ENCODE results near the gene ACKR2. TPM values are rescaled to one million over a fixed set of nuclear protein-coding genes. Genes with fewer than 3 reads are reported as not detected.

The ACKR2 gene
- under 0.01 TPM in 1 of 2 replicates, not detected in the other for total RNA-seq

- DNase-seq (ENCODE audit: low read depth) = no peak
- no peak within 1 kb of the TSS for H3K4me3 ChIP-seq (ENCODE audit: low read depth, low read length)
- no peak for TF ChIP-seq CTCF (IDR thresholded peaks at IDR 0.05; ENCODE audit: insufficient read depth, low read depth, low read length)
These were observed at the start of gene ACKR2 for GRCh38 chr3:42809202-42809601. ACKR2 (plus strand) TSS chr3:42809445; CDS start chr3:42864503, 55,058 bp downstream.

- H3K4me3 ChIP-seq (ENCODE audit: low read depth, low read length) = no peak overlapping the region
- no peak for TF ChIP-seq CTCF (IDR thresholded peaks at IDR 0.05; ENCODE audit: insufficient read depth, low read depth, low read length)
- no peak for DNase-seq (ENCODE audit: low read depth)
These were observed 47.1 kb upstream of the ACKR2 start for GRCh38 chr3:42762046-42762724.

- H3K4me3 ChIP-seq (ENCODE audit: low read depth, low read length) = no peak overlapping the region
- peak; percentile 37 for DNase-seq (ENCODE audit: low read depth)
- no peak for TF ChIP-seq CTCF (IDR thresholded peaks at IDR 0.05; ENCODE audit: insufficient read depth, low read depth, low read length)
These were observed 46.2 kb upstream of the ACKR2 start for GRCh38 chr3:42763021-42763420.

GRCh38 chr3:42764115-42764514 is 45.1 kb upstream of the ACKR2 start:
- H3K4me3 ChIP-seq (ENCODE audit: low read depth, low read length) = no peak overlapping the region
- TF ChIP-seq CTCF (IDR thresholded peaks at IDR 0.05; ENCODE audit: insufficient read depth, low read depth, low read length) = no peak
- DNase-seq (ENCODE audit: low read depth) = no peak

GRCh38 chr3:42764561-42765295 is 44.5 kb upstream of the ACKR2 start:
- DNase-seq (ENCODE audit: low read depth) = no peak
- H3K4me3 ChIP-seq (ENCODE audit: low read depth, low read length) = no peak overlapping the region
- TF ChIP-seq CTCF (IDR thresholded peaks at IDR 0.05; ENCODE audit: insufficient read depth, low read depth, low read length) = no peak

- TF ChIP-seq CTCF (IDR thresholded peaks at IDR 0.05; ENCODE audit: insufficient read depth, low read depth, low read length) = no peak
- DNase-seq (ENCODE audit: low read depth) = no peak
- H3K4me3 ChIP-seq (ENCODE audit: low read depth, low read length) = no peak overlapping the region
These were observed 39.6 kb upstream of the ACKR2 start for GRCh38 chr3:42769477-42770131.
